Skeletal muscle tissue (tissue), 4 donors: ENCODE results near the gene C10orf71. TPM values are rescaled to one million over a fixed set of nuclear protein-coding genes. Genes with fewer than 3 reads are reported as not detected.
A peak's percentile ranks its signal among the peaks of the same experiment; 100 is the strongest.

Experiments
- H3K27ac ChIP-seq: one replicate; pipeline ENCODE4 v1.7.0; 2013; ENCODE audit warnings: mild to moderate bottlenecking, low read depth, low read length, inconsistent platforms
- H3K27me3 ChIP-seq, 3 donors: one replicate each; pipeline ENCODE4 v1.7.0; 2013; ENCODE audit warnings: low read length in 3 of 3; ENCODE audit not compliant: control insufficient read depth in 3 of 3, insufficient read depth in 3 of 3
- H3K36me3 ChIP-seq, 3 donors: one replicate each; pipeline ENCODE4 v1.7.0; 2013; ENCODE audit warnings: low read length in 3 of 3; ENCODE audit not compliant: control insufficient read depth in 3 of 3, insufficient read depth in 3 of 3
- H3K4me1 ChIP-seq, 3 donors: one replicate each; pipeline ENCODE4 v1.7.0; 2013; ENCODE audit warnings: low read length in 3 of 3, mild to moderate bottlenecking in 3 of 3; ENCODE audit not compliant: control insufficient read depth in 3 of 3, insufficient read depth in 3 of 3
- H3K4me3 ChIP-seq, 3 donors: one replicate each; pipeline ENCODE4 v1.7.0; 2013; ENCODE audit warnings: low read length in 3 of 3
- H3K9ac ChIP-seq, 3 donors: one replicate each; pipeline ENCODE4 v1.7.0; 2013; ENCODE audit warnings: low read length in 3 of 3, mild to moderate bottlenecking in 3 of 3, moderate library complexity in 2 of 3, low read depth in 1 of 3
- H3K9me3 ChIP-seq, 3 donors: one replicate each; pipeline ENCODE4 v1.7.0; 2013; ENCODE audit warnings: low read length in 3 of 3; ENCODE audit not compliant: control insufficient read depth in 3 of 3
- total RNA-seq: library from RNA; depleted of rRNA; stranded (reverse); fragments of >200 nt; gene quantifications from one replicate; pipeline ENCODE4 v1.2.3, GENCODE V29; 2014
- donor health status: Osteomylitis.

Gene C10orf71
- total RNA-seq, 1 donor from 2014 or later, result 4.7 TPM

DNA sequence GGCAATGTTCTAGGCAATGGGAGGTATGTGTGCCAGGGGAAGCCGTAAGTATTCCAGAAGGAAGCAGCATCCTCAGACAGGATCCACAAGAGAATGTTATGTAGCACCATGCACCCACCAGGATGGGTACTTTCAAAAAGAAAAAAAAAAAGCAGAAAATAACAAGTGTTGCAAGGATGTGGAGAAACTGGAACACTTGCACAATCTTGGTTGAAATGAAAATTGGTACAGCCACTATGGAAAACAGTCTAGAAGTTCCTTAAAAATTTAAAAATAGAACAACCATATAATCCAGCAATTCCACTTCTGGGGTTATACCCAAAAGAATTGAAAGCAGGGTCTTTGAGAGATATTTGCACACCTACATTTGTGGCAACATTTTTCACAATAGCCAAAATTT, 20.2 kb downstream of the C10orf71 start:
- no peak overlapping the region for H3K27ac ChIP-seq
- peaks cover 53 to 64% (median 57%) of the 10 kb centered on the region in 3 donors for H3K36me3 ChIP-seq
- H3K4me1 ChIP-seq, result peaks cover 11 to 46% (median 40%) of the 10 kb centered on the region in 3 donors

DNA sequence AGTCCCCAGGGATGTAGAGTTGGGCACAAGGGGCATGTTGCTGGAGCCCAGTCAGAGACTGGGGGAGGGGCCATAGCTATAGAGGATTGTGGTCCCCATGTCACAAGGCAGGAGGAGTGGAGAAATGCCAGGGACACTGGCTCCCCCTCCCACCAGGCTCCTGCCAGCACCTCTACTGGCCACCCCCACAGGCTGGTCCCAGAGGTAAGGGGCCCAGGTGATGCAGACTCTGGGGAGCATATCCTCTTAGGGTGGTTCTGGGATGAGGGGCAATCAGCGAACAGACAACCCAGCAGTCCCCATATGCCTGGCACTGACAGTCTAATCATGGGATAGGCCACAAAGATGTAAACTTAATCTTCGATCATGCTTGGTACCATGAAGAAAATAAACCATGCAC, 21.2 kb downstream of the C10orf71 start:
- peaks cover 63 to 73% (median 67%) of the 10 kb centered on the region in 3 donors for H3K36me3 ChIP-seq

More for the DNA sequence above, 20.2 kb downstream of the C10orf71 start:
- H3K9me3 ChIP-seq, result no peaks in the 10 kb centered on the region
- no peak overlapping the region for H3K4me3 ChIP-seq
- peak overlapping the region in 1 of 3 donors; percentile 46 for H3K9ac ChIP-seq
- H3K27me3 ChIP-seq, result no peaks in the 10 kb centered on the region

DNA sequence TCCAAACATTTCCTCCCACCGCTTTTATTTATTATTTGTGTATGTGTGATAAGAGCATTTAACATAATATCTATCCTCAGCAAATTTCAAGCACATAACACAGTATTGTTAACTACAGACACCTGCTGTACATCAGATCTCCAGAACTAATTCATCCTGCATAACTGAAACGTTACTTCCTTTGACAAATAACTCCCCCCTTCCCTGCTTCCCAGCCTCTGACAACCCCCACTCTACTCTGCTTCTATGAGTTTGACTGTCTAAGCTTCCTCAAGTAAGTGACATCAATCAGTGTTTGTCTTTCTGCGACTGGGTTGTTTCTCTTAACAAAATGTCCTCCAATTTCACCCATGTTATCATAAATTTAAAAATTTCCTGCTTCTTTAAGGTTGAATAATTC, 22.1 kb downstream of the C10orf71 start:
- H3K4me3 ChIP-seq, result no peak overlapping the region
- H3K9me3 ChIP-seq, result no peaks in the 10 kb centered on the region
- H3K9ac ChIP-seq, result no peak overlapping the region
- H3K27me3 ChIP-seq, result no peaks in the 10 kb centered on the region
- H3K4me1 ChIP-seq, result peaks cover 11 to 38% (median 37%) of the 10 kb centered on the region in 3 donors
- no peak overlapping the region for H3K27ac ChIP-seq
- H3K36me3 ChIP-seq, result peaks cover 63 to 75% (median 73%) of the 10 kb centered on the region in 3 donors

More for the DNA sequence above, 21.2 kb downstream of the C10orf71 start:
- Histone ChIP-seq H3K9ac (no peak overlapping the region), H3K4me1 (peaks cover 11 to 39% (median 38%) of the 10 kb centered on the region in 3 donors), H3K9me3 (no peaks in the 10 kb centered on the region), H3K4me3 (no peak overlapping the region), H3K27me3 (no peaks in the 10 kb centered on the region), H3K27ac (no peak overlapping the region)

DNA sequence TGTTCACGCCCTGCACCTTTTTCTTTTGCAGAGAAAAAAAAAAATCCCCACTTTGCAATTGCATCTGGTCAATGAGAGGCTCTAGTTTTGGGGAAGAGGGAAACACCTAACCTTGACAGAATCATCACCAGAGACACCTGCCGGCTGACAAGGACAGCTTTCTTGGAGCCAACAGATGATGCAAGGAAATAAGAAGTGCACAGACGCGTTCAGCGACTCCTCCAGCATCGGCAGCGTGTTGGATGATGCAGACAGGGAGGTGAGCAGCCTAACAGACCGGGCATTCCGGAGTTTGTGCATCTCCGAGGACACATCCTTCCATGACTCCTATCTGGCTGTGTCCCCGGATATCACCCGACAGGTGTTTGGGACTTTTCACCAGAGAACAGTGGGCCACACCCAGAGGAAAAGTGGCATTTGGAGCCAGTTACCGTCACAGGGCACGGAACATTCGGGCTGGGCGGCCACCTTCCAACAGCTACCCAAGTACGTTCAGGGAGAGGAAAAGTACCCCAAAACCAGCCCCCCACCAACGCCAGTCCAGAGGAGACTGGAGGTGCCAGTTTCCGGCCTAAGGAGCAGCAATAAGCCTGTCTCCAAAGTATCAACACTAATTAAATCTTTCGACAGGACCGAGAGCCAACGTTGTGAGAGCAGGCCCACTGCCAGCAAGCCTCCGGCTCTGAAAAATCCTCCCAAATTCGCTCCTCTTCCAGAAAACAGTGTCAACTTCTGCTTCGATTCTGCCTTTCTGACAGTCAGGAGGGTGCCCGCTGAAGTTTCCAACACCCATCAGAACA, 23.6 kb downstream of the C10orf71 start:
- Histone ChIP-seq H3K4me1 (peaks cover 11 to 38% (median 37%) of the 10 kb centered on the region in 3 donors), H3K27me3 (no peaks in the 10 kb centered on the region), H3K4me3 (no peak overlapping the region), H3K9ac (peak overlapping the region in 2 of 3 donors; percentile 16 to 33), H3K9me3 (no peaks in the 10 kb centered on the region), H3K27ac (peak overlapping the region; percentile 25), H3K36me3 (peaks cover 65 to 73% (median 65%) of the 10 kb centered on the region in 3 donors)

DNA sequence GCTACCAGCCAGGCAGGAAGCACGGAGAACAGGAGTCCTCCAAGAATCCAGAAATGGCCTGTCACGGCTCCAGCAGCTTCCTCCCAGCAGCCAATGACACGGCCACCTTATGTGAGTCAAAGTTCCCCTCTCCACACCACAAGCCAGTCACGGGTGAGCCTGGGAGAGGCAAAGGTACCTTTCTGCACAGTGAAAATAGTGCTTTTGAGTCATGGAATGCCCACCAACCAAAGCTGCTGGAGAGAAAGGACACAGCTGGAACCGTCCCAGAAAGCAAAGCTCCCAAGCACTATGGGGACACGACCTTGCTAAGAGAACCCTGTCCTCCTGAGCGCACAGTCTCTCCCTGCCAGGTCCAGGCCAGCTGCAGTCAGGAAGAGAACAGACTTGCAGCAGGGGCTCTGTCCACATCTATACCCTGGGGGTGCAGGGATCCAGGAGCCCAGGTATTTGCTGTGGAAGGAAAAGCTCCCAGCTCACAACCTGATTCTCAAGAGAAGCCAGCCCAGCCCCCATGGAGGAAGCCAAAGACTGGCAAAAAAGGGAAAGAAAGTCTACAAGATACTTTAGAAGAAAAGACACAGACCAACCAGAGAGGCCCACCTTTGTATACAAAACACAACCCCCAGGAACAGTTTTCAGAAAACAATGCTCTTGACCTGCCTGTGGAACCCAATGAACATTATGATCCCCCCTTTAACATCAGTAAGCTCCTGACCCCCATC, 24.4 kb downstream of the C10orf71 start:
- Histone ChIP-seq H3K27ac (peak overlapping the region; percentile 25), H3K36me3 (peaks cover 57 to 67% (median 59%) of the 10 kb centered on the region in 3 donors), H3K4me3 (no peak overlapping the region), H3K9ac (peak overlapping the region in 1 of 3 donors; percentile 40), H3K9me3 (no peaks in the 10 kb centered on the region), H3K27me3 (no peaks in the 10 kb centered on the region), H3K4me1 (peaks cover 10 to 33% (median 33%) of the 10 kb centered on the region in 3 donors)

DNA sequence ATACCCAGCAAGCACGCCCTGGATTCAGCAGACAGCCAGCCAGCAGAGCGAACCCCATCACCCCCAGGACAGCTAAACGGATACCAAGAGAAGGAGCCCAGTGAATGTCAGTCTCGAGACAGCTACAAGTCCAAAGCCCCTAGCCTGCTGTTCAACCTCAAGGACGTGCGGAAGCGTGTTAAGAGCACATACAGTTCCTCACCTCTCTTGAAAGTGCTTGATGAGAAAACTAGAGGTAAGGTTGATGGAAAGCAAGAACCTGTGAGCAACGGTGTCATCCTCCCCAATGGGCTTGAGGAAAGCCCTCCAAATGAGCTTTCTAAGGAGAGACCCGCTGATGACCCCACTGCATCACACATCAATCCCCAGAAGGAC, 24.9 kb downstream of the C10orf71 start:
- H3K27ac ChIP-seq, result peak overlapping the region; percentile 25
- no peaks in the 10 kb centered on the region for H3K9me3 ChIP-seq
- peaks cover 51 to 62% (median 53%) of the 10 kb centered on the region in 3 donors for H3K36me3 ChIP-seq
- peaks cover 7 to 29% (median 28%) of the 10 kb centered on the region in 3 donors for H3K4me1 ChIP-seq
- H3K9ac ChIP-seq, result no peak overlapping the region
- no peaks in the 10 kb centered on the region for H3K27me3 ChIP-seq
- H3K4me3 ChIP-seq, result no peak overlapping the region

DNA sequence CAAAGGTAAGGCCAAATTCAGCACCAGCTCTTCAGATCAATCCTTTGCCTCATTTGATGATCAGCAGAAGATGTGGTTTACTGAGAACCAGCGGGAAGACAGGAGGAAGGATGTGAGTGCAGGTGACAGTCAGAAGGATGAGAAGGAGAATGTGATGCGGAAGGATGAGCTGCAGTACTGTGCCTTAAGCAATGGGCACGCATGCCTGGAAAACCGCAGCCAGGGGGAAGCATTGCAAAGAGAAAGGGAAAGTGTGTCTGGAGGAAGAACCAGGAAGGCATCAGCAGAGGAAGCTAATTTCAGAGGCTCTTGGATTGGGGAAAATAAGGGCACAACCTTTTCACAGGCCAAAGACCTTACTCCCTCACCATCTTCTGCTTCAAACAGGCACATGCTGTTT, 25.7 kb downstream of the C10orf71 start:
- H3K27me3 ChIP-seq, result no peaks in the 10 kb centered on the region
- H3K4me3 ChIP-seq, result no peak overlapping the region
- no peak overlapping the region for H3K27ac ChIP-seq
- peaks cover 7 to 29% (median 28%) of the 10 kb centered on the region in 3 donors for H3K4me1 ChIP-seq
- H3K9me3 ChIP-seq, result no peaks in the 10 kb centered on the region
- peaks cover 48 to 58% (median 49%) of the 10 kb centered on the region in 3 donors for H3K36me3 ChIP-seq
- H3K9ac ChIP-seq, result no peak overlapping the region

DNA sequence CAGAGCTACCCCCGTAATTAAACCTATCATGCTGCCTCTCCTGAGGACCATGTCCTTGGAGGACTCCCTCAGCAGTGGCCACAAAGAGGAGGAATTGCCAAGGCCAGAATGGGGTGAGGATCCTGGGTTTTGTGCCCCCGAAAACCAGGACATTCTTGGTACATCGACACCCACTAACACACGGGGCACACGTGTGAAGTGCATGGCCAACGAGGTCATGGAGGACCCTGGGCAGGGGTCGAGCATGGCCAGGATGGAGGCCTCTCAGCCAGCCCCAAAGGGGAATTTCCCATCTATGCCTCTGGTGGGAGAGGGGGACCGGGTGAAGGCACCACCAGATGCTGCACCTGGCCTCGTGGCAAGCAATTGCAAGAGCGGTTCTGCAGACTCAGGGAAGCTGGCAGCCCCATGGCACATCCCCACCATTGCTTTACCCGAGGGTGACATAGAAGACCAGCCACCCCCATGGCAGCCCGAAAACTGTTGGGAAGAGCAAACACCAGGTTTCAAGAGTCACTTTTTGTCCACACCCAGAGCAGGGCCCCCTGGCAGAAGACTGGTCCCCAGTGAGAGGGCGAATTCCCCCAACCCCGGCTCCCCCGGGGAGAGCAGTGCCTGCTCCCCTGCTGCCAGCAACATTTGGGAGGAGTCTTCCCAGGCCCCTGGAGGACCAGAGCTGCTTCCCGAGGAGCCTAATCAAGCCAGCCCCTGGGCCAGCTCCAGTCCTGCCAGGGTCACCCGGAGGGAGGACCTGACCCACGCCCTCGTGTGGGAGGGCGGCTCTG, 26.4 kb downstream of the C10orf71 start:
- Histone ChIP-seq H3K9me3 (no peaks in the 10 kb centered on the region), H3K27ac (no peak overlapping the region), H3K4me1 (peaks cover 7 to 26% (median 24%) of the 10 kb centered on the region in 3 donors), H3K9ac (peak overlapping the region in 1 of 3 donors; percentile 40), H3K36me3 (peaks cover 45 to 52% (median 47%) of the 10 kb centered on the region in 3 donors), H3K4me3 (no peak overlapping the region), H3K27me3 (no peaks in the 10 kb centered on the region)

DNA sequence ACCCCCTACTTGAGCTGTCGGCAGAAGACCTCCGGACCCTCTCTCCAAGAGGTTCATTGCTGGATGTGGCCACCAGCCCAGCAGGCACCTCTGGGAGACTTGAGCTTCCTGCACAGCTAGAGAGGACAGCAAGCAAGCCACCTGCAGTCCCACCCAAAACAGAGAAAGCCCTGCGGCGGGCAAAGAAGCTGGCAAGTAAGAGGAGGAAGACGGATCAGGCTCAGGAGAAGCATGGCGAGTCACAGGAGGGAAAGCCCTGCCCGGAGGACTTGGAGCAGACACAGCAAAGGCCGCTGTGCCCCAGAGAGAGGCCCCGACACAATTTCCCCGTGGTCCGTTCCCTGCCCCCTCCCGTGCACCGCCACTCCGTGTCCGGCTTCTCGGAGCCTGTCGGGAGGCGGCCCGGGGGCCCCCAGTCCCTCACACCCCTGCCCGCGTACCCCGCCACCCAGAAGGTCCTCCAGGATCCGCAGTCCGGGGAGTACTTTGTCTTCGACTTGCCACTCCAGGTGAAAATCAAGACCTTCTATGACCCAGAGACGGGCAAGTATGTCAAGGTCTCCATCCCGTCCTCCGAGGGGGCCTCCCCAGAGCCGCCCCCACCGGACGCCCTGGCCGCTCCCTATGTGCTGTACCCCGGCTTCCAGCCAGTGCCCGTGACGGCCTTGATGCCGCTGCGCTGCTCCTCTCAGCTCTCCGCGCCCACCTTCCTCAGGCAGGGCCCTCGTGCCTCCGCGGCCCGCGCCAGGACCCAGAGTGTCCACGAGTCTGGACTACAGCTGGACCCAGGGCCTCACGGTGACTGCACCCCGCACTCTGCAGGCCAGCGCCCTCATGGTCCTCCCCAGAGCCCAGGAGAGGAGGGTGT, 27.2 kb downstream of the C10orf71 start:
- Histone ChIP-seq H3K27ac (no peak overlapping the region), H3K36me3 (peaks cover 38 to 50% (median 39%) of the 10 kb centered on the region in 3 donors), H3K4me1 (peaks cover 7 to 25% (median 22%) of the 10 kb centered on the region in 3 donors), H3K27me3 (no peaks in the 10 kb centered on the region), H3K9ac (peak overlapping the region in 1 of 3 donors; percentile 16), H3K4me3 (no peak overlapping the region), H3K9me3 (no peaks in the 10 kb centered on the region)
